HG02610 (cell line): Measurements from ENCODE around the gene CMSS1.

Experiments used
- ATAC-seq: cut with Tn5 transposase; IDR thresholded peaks from one replicate; pipeline ENCODE4 v1.9.1; 2021; ENCODE audit warnings: mild to moderate bottlenecking, moderate library complexity; ENCODE audit not compliant: unreplicated experiment

Gene CMSS1

DNA sequence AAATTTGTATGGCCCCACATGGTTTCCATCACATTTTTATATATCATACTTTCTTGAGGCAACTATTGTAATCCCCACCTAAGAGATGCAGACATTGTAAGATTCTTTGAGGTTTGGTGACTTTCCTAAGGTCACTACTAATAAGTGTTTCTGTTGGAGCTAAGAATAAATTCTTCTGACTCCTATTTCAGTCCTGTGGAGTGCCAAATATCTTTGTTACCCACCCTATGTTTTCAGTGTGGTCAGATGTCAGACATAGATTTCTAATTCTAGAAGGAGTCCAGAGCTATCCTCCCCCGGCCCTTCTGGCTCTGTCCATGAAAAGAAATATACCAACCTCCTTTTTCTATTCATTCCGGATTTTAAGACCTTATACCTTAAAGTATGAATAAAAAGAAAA lies 342.9 kb downstream of the CMSS1 start:
- ATAC-seq: no peak

DNA sequence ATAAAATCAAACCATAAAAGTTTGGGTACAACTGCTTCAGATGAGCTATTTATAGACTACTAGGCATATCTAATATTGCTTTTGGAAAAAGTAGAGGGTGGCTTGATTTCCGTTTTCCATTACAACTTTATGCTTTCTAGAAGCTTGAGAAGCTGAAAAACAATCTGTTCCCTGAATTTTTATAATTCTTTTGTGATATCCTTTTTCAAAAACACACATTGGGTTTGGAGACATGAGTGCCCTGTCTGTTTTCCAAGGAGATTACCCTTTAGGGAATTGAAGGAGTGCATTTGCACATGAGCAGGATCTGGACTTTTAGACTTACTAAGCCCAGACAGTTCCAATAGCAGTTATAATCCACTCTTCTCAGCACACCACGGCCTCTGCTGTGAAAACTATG lies 346.1 kb downstream of the CMSS1 start:
- ATAC-seq: no peak

DNA sequence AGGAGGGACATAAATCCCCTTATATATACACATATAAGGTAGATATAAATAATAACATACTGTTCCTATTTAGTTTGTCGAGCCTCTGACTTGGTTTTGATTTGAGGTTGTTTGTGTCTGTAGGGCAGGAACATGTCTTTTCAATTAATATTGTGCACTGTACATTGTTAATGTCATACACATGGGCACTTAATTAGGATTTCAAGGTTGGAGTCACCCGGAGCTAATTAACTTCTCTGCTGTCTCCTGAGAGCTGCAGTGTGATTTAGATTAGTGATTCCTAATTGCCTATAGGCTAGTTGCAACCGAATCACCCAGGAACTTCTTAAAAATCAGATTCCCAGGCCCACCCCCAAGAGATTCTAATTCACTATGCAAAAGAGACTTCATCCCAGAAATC lies 347.1 kb downstream of the CMSS1 start:
- no peak for ATAC-seq

DNA sequence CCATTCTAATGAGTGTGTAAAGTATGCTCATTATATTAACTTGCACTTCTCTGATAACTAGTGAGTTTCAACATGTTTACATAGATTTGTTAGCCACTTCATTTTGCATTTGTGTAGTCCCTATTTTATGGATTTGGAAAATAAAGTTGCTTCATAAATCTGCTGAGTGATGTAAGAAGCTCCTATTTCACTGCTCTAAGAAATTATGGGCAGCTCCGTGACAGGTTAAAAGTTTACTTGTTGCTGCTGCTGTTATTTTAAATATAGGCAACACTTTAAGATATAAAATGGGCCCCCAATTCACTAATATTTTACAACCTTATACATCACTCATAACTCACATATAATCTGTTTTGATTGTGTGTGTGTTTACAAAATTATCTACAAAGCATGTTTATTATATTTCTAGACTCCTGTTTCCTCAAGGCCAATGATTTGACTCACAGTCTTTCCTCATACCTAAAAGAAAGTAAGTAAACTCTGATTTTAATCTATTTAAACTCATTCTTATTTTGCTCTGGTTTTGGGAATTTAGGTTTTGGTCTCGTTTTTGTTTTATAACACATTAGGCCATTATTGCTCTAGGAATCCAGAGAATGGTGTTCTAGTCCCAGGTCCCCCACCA lies 348.4 kb downstream of the CMSS1 start:
- no peak for ATAC-seq

DNA sequence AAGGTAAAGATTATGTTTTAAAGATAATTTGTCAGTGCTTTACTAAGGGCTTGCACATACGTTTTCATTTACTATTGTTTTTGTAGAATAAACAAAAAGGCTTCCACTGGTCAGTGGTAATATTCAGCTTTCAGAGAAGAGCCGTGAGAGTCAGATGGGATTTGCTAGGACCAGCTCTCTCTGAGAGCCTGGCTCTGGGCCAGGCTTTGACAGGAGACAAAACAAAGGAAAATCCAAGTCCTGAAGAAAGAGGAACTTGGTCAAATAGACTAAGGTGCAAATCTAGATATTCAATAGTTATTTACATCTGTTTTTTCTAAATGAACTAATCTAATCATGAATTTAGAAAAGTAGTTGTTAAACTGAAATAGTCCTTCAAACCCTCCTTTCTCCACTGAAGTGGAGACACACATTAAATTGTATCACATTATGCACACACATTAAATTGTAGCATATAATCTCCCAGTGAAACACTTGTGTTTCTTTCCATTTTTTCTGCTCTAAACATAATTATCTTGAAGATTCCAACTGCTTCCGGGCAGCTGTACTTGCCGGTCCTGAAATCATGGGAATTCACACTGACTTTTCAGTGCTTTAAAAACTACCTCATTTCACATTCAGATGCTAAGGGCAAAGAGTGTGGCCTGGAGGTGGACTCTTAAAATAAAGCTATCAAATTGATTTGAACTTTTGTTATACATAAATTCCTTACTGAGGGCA lies 351.7 kb downstream of the CMSS1 start:
- ATAC-seq: no peak

DNA sequence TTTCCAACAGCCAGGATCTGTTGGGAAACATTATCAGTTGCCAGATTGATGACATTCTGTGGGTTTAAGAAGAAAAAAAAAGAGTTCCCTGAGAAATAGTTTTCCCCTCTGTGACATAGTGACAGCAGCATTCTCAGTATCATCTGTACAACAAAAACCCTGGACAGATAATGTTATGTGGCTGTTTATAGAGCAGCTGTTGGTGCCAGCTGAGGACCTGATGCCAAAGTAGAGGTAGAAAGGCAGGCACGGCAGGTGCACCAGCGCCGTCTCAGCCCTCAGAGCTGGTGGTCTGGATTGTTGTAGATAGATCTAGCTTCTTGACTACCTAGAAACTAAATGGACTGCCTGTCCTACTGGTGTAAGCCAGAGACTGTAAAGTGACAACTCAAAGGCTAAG lies 352.8 kb downstream of the CMSS1 start:
- no peak for ATAC-seq

DNA sequence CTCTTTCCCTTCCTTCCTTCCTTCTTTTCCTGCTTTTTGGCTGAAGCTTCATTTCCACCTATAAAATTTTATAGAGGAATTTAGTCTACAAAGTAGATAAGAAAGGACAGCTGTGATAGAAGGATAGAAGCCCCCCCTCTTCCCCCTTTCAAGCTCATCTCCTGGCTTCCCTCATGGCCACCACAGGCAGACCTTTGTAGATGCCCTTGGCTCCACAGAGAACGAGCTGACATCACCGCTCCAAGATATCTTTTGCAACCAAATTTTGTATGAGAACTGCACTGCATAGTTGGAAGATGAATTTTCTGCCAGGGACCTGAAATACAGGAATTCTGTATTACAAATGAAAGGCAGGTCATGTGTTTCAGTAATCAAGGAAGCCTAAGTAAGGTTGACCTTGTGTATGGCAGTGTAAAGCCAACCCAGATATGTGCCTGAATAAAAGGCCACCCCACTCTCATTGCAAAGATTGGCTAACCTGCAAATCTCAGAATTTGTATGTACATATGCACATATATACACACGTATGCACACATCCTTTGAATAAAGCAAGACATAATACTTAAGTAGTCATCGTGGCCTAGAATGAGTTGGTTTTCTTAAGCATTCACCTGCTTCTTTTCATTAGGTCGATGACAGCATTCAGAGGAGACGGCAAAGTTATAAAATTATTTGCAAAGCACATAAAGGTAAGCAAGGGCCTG lies 353.7 kb downstream of the CMSS1 start:
- no peak for ATAC-seq

DNA sequence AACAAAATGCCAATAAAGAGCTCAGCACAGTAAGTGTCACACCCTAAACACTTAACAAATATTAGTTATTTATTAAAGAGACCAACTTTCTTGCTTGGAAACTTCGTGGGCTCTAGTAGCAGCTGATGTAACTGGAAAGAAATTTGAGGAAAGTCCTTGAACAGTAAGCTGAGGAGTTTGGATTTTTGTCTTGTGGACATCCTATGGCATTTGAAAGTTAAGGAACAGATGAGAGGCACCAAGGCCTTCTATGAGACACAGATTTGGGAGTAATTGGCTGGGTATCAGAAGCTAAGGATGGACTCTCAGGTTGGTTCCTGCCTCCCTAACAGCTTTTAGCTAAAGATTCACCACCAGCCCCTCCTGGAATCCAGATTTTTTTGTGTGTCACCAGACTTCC lies 356.3 kb downstream of the CMSS1 start:
- ATAC-seq: no peak

DNA sequence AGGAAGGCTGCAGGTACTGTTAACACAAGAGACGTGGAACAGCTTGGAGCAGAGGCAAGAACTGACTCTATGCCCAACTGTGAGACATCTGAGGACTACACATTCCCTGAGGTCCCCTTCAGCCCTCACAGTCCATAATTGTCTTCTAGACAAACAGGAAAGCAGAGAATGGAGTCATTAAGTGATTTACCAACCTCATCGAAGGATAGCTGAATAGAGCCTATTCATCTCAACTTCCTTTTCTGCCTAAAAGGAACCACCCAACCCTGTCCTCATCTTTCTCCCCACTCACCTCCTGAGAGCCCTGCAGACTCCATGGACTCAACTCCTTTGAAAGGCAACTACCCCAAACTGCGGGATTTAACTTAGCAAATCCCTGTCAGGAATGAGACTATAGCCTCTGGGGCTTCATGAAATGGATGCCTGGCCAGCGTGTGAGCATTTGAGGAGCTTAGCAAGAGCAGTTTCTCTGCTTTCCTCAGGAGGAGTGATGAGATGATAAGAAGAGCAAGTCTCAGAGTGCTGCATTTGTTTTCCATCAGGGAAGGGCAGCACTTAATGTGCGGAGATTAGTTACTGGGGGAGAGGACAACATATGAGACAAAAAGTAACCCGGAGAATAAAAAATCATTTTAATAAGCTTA lies 358.1 kb downstream of the CMSS1 start:
- no peak for ATAC-seq

DNA sequence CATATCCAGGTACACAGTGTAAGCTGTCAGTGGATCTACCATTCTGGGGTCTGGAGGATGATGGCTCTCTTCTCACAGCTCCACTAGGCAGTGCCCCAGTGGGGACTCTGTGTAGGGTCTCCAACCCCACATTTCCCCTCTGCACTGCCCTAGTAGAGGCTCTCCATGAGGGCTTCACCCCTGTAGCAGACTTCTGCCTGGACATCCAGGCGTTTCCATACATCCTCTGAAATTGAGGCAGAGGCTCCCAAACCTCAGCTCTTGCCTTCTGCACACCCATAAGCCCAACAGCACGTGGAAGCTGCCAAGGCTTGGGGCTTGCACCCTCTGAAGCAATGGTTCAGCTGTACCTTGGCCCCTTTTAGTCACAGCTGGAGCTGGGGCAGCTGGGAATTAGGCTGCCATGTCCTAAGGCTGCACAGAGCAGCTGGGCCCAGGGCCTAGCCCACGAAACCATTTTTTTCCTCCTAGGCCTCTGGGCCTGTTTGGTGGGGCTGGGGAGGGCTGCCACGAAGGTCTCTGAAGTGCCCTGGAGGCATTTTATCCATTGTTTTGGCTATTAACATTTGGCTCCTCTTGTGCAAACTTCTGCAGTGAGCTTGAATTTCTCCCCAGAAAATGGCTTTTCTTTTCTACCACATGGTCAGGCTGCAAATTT lies 362.2 kb downstream of the CMSS1 start:
- no peak for ATAC-seq

DNA sequence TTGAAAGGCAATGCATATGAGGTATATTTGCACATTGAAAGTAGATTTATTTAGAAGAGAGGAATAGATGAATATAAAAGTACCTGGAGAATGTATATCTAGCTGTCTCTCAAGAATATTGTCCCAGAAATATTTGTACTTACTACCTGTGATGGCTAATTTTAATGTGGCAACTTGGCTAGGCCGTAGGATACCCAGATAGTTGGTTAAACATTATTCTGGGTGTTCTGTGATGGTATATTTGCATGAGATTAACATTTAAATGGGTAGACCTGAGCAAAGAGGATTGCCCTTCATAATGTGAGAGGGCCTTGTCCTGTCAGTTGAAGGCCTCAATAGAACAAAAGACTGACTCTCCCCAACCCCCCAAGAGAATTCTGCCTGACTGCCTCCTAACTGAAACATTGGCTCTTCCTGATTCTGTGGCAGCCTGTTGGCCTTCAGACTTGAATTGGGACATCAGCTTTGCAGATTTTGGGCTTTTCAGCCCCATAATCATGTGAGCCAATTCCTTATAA lies 366.0 kb downstream of the CMSS1 start:
- ATAC-seq: no peak

DNA sequence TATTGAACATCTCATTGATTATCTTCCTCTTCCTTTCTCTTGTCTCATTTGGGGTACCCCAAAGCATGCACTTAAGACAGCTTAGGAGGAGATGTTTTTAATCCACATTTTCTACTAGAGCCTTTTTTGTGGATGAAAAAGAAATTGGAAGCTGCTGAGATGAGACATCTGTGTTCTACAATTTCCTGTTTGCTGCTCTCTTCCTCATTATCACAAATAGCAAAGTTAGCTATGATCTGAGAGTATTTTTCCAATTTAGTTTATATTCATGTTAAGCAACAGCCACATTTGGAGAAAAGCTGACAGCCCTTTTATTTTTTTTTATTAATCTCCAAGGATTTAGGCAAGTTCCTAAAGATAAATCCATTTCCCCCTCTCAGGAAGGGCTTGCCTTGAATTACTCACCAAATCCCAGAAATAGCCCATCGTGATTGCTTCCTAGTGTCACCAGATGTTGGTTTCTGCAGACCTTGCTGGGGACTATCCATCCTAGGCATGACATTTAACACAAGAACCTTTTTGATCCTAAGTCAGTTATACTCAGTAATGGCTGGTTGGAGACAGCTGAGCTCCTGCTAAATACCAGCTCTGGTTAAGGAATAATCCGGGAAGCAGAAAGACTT lies 367.4 kb downstream of the CMSS1 start:
- no peak for ATAC-seq

DNA sequence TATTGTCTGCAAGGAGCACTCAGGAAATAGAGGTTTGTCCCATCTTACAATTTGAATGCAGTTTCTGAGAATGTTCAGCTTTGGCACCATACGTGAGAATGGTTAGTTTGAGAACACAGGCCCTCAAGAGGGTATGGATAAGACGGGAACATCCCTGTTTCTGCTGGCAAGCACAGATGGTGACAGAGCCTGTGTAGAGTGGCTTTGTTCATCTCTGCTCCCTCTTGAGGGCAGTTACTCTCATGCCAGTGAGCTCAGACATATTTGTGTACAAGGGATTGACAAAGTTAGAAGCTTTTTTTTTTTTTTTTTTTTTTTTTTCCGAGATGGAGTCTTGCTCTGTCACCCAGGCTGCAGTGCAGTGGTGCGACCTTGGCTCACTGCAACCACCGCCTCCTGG lies 368.2 kb downstream of the CMSS1 start:
- ATAC-seq: no peak

DNA sequence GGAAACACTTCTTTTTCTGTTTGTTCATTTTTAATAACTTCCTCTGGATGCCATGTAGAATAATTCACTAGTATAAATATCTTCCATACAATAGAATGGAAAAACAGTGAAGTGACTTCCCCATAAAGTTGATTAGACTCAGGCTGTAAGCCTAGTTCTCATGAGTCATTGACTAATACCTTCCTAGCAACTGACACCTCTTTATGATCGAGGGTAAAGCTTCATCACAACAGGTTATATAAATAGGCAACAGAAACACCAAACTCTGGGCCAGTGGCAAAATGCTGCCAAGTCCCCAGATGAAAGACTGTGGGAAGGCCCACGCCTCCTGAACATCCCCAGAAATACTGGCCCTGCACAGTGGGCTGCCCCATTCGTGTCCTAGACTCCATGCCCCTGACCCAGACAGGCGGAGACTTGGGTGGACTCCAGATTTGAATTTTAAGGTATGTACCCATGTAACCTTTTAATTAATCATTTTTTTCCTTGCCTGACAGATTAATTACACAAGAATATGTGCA lies 371.8 kb downstream of the CMSS1 start:
- ATAC-seq: no peak

DNA sequence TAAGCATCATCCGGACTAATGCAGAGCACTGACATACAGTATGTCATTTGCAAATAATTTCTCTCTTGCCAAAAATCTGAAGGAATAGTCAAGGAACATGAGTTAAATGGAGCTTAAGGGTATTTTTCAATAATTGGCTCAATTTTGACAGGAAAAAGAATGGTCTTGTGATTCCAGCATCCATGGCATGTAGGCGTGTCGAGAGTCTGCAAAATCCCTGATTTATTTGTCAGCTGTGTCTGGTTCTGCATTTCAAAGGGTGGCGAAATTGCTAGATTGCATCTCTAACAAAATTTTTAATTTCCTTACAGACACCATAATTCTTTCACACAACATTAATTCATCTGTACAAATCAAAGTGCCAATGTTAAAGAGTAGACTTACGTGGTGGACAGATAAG lies 377.7 kb downstream of the CMSS1 start:
- ATAC-seq: no peak

DNA sequence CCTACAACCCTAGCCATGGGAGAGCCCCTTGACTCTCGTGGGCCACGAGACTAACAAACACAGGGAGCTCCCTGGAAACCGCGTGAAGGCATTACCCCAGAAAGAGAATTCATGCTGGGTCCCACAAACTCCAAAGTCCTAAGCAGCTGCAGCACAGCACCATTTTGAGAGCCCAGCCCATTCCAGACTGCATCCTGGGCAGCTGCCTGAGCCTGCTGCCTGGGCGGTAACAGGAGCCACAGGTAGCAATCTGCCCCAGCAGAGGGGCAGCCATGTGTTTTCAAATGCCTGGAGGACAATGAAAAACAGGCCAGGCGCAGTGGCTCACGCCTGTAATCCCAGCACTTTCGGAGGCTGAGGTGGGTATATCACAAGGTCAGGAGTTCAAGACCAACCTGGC lies 380.2 kb downstream of the CMSS1 start:
- no peak for ATAC-seq

DNA sequence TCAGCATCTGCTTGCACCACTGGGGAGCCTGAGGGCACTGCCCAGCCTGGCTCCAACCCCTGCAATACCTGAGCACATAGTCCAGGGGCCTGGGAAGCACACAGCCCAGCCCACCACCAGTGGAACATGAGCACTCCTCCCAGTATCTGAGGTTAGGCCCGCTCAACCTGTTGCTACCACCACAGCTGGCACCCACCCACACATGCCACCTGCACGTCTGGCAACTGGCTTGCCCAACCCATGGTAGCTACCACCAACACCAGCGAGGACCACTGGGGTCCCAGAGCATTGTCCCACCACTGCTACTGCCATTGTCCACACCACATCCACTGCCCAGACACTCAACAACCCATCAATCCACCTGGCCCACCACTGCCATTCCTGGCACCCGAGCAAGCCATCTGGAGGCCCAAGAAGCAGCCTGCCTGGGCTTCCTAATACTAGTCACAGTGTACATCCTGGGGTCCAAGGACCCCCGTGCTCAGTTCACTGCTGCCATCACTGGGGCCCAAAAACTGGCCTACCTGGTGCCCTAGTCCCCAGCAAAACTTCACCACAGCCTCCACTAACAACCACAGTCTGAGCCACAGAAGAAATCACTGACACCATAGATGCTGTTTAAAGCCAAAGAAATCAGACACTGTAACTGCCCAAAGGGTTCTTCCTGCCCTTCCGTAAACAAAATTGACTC lies 381.1 kb downstream of the CMSS1 start:
- ATAC-seq: no peak

DNA sequence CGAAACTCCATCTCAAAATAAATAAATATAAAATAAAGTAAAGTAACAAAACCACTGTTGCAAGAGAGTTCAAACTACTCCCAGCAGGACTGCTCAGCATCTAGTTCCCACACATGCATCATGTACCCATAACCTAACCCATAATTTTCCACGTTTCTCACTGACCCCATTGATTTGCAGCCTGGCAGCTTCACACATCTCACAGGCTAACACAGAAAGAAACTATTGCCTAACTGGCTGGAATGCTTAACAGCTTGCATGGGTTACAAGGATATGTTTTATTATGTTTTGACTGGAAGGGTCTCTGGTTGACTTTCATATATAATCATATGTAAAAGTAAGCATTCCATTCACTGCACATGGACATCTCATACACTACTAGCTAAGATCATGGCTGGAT lies 387.5 kb downstream of the CMSS1 start:
- ATAC-seq: no peak

DNA sequence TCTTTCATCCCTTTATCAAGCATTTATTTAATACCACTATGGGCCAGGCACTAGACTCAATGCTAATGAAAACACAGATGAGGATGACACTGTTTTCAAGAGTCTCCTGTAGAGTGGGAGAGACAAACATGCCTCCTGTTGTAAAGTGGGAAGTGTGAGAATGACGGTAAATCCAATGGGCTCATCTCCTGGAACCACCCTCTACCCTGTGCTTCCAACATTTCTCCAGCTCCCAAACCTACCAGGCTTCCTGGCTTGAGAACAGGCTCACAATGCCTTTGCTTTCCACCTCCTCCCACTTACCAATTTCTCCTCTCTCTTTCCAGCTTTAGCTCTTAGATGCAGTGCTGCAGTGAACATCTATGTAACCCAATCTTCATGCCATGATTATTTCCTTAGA lies 389.0 kb downstream of the CMSS1 start:
- ATAC-seq: no peak

DNA sequence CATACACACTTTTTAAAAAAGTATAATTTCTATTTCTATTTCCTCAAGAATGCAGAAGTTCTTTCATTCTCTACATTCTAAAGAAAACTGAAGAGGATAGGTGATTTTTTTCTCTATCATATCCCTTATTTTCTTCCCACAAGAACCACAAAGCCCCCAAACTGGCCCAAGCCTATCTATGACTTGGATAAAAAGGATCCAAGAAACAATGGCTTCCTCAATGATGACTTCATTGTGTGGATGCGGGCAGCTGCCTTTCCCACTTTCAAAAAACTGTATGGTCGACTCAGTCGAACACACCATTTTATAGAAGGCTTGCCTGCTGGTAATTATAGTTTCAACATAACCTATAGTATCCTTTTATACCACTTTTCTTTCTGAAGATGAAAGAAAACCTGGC lies 390.2 kb downstream of the CMSS1 start:
- ATAC-seq: no peak
